ENCODE measurements around the gene DOCK10.
A peak's percentile ranks its signal among the peaks of the same experiment; 100 is the strongest.

Gene DOCK10

DNA sequence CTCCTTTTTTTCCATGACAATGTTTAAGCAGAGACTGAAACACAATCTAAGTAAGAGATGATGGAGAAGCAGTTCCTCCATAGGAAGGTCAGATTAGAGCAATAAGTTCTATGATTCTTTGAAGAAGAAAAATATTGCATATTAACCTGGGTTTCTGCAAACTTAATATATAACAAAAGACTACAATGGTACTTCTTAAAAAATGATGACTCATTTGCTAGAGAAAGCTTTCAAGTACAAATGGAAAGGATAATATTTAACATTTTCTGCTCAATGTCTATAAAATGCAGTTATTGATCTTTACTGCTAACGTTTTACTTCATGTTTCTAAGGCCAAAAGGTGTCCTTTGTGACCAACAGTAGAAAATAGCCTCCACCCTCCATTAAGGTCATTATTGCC lies 158.6 kb downstream of the DOCK10 start:
- TF ChIP-seq GATA1 (IDR thresholded peaks at IDR 0.05; ENCODE audit: low read depth, low read length) (no peak), POLR2A (IDR thresholded peaks at IDR 0.05; ENCODE audit: low read length) (no peak)
- DNase-seq = no peak

DNA sequence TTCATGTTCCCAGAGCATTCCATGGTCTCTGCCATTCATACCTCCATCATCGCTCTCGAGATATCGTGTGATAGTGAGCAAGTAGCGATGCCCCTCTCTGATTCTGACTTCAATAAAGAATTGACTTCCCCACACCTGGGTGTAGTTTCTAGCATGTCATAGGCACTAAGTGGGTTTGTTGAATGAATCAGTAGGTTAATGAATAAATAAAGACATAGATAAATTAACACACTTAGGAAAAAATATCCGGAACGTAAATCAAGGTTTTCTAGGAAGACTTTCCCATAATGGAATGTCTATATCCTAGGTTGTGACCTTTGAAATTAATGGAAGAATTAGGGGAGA lies 159.1 kb downstream of the DOCK10 start:
- no peak for TF ChIP-seq GATA1 (IDR thresholded peaks at IDR 0.05; ENCODE audit: low read depth, low read length)
- TF ChIP-seq POLR2A (IDR thresholded peaks at IDR 0.05; ENCODE audit: low read length) = no peak
- no peak for DNase-seq

DNA sequence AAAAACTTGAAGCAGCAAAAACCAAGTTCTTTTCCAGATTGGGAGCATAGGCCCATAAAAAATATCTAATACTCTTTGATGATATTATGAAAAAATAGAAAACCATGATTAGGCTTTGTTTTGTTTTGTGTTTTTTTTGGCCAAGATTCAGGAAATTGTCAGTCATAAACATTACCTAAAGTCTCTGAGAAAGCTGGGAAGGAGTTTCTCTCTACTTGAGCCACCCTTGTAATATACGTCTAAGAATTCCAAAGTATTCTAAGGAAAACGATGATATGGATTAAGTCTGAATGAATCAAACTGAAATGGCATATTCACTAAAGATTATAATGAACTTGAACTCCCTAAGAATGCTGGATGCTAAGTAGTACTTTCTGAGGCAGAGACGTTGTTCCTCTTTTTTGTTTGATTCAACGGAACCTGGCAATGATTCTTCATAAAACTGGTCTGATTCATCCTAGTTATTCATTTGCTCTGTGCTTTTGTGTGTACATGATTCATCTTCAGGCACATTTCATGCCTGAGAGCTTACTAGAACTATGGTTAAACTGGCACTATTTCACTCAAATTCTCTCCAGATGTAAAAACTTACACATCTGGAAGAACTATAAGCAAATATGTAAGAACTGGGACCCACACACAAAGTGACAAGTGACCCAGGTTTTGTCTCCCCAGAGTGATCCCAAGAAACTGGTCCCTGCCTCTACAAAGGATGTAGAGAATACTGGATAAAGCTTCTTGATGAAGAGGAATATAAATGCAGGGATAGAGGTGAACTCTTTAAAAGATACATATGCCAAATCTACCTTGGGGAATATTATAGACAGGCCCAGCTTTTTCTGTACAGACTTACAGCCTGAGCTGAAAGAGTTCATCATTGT lies 159.7 kb downstream of the DOCK10 start:
- TF ChIP-seq GATA1 (IDR thresholded peaks at IDR 0.05; ENCODE audit: low read depth, low read length) (no peak), POLR2A (IDR thresholded peaks at IDR 0.05; ENCODE audit: low read length) (no peak)
- DNase-seq = no peak

DNA sequence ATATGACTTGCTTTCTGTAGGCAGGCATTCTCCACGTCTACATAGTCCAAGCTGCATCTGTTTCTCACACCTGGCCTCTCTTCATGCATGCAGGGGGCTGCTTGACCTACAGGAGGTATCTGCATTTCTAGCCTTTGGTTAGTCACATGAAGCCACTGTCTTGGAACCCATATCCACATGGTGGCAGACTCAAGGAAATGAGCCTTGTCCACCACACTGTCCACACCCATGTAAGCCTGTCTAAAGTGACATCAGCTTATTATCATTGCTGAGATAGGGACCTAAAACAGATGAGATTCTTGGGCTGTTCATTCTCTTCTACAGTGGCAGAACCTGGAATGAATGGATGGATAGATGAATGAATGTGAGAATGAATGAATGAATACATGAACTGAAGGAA lies 160.4 kb downstream of the DOCK10 start:
- DNase-seq = peak in 1 of 2 experiments; percentile 2
- TF ChIP-seq POLR2A (IDR thresholded peaks at IDR 0.05; ENCODE audit: low read length) = no peak
- TF ChIP-seq GATA1 (IDR thresholded peaks at IDR 0.05; ENCODE audit: low read depth, low read length) = no peak

DNA sequence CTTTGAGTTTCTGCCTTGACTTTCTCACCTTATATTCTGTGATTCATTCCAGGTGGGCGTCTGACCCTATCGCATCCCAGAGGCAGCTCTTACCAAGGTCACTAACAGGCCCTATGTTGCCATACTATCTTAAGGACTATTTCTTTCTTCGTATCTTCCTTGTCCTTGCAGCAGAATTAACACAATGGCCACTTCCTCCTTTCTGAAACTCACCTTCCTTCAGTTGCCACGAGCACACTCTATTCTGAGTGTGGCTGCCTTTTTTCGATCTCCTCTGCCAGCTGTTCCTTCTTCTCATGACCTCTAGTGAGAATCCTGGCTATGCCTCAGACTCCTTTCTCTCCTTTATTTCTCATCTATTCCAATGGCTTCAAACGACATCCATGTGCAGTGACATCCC lies 165.7 kb downstream of the DOCK10 start:
- TF ChIP-seq POLR2A (IDR thresholded peaks at IDR 0.05; ENCODE audit: low read length) = no peak
- no peak for TF ChIP-seq GATA1 (IDR thresholded peaks at IDR 0.05; ENCODE audit: low read depth, low read length)

DNA sequence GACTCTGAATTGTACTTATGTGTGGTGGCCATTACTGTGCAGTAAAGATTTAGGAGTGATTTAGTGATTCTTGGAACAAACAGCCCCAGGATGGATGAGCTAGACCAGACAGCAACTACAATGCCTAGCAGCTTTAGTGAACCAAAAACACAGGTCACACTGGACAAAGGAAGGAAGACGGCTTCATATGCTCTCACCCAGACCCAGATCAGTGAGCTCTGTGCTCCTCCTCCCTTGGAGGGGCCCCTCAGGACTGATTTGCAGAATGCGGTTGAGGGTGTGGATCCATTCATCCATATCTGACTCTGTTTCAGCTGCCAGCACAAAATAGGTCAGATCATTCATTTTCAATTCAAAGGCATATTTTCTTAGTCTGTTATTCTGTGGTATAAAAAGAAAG lies 166.4 kb downstream of the DOCK10 start:
- no peak for DNase-seq
- no peak for TF ChIP-seq GATA1 (IDR thresholded peaks at IDR 0.05; ENCODE audit: low read depth, low read length)
- no peak for TF ChIP-seq POLR2A (IDR thresholded peaks at IDR 0.05; ENCODE audit: low read length)

More for the DNA sequence above, 165.7 kb downstream of the DOCK10 start:
- no peak for DNase-seq

DNA sequence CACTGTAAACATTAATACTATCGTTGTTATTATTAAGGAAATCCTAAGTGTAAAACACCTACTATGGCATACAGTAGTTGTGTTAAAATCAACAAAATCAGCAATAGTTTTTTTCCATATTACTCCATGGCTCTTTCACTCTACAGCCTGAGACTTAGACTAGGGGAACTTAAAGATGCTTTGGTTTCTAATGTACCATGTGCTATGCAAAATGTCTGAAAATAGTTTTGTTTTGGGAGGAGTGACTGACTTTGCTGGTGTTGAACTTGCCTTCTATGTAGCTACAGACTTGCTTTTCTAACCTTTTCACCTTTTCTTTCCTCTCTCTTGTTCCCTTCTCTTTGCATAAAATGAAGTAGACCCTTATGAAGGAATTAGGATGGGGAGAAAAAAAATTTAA lies 167.1 kb downstream of the DOCK10 start:
- DNase-seq = no peak
- TF ChIP-seq POLR2A (IDR thresholded peaks at IDR 0.05; ENCODE audit: low read length) = no peak
- no peak for TF ChIP-seq GATA1 (IDR thresholded peaks at IDR 0.05; ENCODE audit: low read depth, low read length)

DNA sequence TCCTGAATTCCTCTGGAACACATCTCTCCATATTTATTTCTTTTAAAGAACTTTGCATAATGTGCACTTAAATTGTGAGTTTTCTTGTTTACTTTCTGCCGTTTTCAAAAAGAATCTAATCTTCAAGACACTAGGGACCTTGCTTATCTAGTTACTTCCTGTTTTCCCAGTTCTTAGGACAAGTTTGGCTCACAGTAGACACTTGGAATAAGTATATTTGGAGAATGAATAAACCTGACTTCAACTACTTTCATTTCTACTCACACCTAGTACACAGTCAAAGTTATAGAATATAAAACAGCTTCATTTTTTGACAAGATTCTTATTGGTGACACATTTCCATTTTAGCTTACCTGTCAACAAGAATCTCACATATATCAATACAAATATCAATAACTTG lies 170.5 kb downstream of the DOCK10 start:
- no peak for DNase-seq
- TF ChIP-seq GATA1 (IDR thresholded peaks at IDR 0.05; ENCODE audit: low read depth, low read length) (no peak), POLR2A (IDR thresholded peaks at IDR 0.05; ENCODE audit: low read length) (no peak)

DNA sequence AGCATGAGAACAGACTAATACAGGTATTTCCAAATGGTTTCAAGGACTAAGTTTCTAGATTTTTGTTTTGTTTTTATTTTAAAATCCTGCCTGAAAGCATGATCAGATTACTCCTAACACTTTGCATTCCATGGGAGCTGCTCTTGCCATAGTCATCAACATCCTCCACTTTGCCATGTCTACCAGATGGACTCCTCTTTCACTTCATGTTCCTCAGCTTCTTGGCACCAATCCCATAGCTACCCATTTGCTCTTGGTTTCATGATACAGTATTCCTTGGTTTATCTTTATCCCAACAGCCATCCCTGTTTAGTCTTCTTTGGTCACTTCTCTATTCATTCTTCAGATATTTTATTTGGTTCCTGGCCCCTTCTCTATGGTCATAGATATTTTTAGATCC lies 171.9 kb downstream of the DOCK10 start:
- TF ChIP-seq POLR2A (IDR thresholded peaks at IDR 0.05; ENCODE audit: low read length) (no peak), GATA1 (IDR thresholded peaks at IDR 0.05; ENCODE audit: low read depth, low read length) (no peak)

DNA sequence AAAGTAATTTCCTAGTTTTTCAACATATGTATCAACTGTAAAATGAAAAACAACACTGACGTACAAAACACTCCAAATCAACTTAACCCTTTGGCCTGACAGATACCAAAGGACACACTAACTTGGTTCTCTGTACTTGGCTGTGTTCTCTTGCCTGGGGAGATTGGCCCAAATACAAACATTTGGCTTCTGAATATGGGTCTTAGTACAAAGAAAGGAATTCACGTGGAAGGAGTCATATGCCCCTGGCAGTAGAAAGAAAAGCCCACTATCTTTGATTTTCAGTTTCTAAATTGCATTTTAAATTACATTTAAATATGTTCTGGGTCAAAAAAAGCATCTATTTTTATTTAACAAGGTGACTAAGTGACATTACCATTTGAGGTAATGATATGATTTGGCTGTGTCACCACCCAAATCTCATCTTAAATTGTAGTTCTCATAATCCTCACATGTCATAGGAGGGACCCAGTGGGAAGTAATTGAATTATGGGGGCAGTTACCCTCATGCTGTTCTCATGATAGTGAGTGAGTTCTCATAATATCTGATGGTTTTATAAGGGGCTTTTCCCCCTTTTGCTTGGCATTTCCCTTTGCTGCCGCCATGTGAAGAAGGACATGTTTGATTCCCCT lies 172.6 kb downstream of the DOCK10 start:
- no peak for DNase-seq
- TF ChIP-seq GATA1 (IDR thresholded peaks at IDR 0.05; ENCODE audit: low read depth, low read length) = no peak
- TF ChIP-seq POLR2A (IDR thresholded peaks at IDR 0.05; ENCODE audit: low read length) = no peak

More for the DNA sequence above, 171.9 kb downstream of the DOCK10 start:
- no peak for DNase-seq

DNA sequence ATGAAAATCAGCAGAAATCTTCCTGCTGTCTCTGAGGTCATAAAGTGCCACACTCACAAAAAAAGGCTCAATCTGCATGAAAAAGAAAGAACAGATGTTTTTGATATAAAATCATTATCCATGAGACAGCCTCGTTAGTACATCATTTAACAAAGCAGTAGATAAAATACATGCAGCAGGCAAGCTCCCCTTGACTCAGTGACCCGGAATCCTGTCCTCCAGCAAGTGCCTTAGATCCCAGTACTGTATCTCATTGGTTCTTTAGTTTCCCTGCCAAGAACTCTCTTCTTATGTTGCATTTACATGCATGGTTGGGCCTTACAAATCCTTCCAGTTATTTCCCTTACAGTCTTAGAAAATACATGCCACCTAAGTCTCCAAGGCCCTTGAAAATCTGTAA lies 177.3 kb downstream of the DOCK10 start:
- TF ChIP-seq POLR2A (IDR thresholded peaks at IDR 0.05; ENCODE audit: low read length) (no peak), GATA1 (IDR thresholded peaks at IDR 0.05; ENCODE audit: low read depth, low read length) (no peak)
- DNase-seq = no peak

DNA sequence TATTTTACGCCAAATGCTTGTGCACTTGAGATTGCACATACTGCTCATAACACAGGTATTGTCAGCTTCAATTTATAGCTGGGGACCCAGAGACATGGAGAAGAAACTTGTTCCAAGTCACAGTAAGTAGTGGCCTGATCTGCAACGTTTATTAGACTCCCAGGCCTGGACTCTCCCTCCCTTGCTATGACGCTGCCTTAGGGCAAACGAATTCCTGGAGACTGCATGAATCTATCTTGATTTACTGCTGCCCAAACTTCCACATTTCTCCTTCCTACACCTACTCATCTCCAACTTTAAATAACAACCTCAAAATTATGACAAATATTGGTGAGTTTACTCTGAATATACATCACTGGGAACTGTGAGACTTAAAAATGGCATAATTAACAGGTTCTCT lies 181.0 kb downstream of the DOCK10 start:
- DNase-seq = no peak
- no peak for TF ChIP-seq POLR2A (IDR thresholded peaks at IDR 0.05; ENCODE audit: low read length)
- TF ChIP-seq GATA1 (IDR thresholded peaks at IDR 0.05; ENCODE audit: low read depth, low read length) = no peak

DNA sequence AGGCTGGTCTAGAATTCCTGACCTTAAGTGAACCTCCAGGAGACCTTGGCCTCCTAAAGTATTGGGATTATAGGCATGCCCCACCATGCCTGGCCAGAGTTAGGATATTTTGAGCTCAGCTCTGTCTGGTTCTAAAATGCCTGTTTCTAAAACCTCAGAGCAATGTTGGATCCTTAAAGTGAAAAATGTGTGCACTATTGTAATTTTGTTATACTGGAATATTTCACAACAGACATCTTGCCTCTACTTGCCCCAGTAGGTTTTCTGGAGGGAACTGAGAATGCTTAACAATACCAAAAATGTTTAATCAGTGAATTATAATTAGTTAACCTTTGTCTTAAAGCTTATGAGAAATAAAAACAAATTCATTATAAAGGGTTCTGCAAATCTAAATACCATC lies 181.5 kb downstream of the DOCK10 start:
- no peak for DNase-seq

DNA sequence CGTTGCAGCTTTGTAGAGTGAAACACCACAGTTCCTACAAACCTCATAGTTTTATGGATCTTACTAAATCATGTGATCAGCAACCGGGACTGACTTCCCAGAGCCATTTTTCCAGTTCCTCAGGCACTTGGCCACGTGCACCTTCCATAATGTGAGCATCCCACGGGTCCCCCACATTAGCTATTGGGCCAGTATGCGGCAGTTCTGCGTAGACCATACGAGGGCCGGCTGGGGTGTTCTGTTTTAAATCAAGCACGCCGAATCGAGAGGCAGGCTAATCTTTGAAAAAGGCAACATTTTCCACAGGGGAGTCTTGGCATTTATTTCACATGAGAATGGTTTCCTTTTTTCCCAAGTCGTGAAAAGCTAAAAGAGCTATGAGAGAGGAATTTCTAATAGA lies 190.5 kb downstream of the DOCK10 start:
- no peak for DNase-seq
- TF ChIP-seq POLR2A (IDR thresholded peaks at IDR 0.05; ENCODE audit: low read length) (no peak), GATA1 (IDR thresholded peaks at IDR 0.05; ENCODE audit: low read depth, low read length) (no peak)

More for the DNA sequence above, 181.5 kb downstream of the DOCK10 start:
- TF ChIP-seq GATA1 (IDR thresholded peaks at IDR 0.05; ENCODE audit: low read depth, low read length) (no peak), POLR2A (IDR thresholded peaks at IDR 0.05; ENCODE audit: low read length) (no peak)

DNA sequence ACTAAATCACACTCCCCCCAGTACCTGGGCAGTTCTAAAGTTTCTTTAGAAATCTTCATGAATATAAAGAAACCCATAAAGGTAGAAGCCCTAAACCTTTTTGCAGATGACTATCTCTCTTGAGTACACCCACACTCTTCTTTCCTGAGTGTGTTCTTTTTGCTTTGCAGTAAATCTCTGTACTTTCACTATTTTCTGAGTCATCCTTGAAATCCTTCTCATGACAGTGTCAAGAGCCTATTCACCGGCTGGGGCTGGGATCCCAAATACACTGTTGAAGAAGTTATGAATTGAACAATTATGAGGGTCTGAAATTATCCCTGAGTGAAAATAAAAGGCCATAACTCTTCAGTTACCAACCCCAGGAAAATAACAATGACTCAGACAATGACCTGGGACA lies 192.2 kb downstream of the DOCK10 start:
- no peak for TF ChIP-seq GATA1 (IDR thresholded peaks at IDR 0.05; ENCODE audit: low read depth, low read length)
- no peak for TF ChIP-seq POLR2A (IDR thresholded peaks at IDR 0.05; ENCODE audit: low read length)
- DNase-seq = no peak

Data from erythroblast (primary cell).